GM19438 (cell line): ENCODE measurements around the gene TMEM151A.
A peak's percentile ranks its signal among the peaks of the same experiment; 100 is the strongest.

ENCODE experiments used
- ATAC-seq: cut with Tn5 transposase; IDR thresholded peaks from one replicate; pipeline ENCODE4 v1.9.1; 2021; ENCODE audit warnings: low read depth; ENCODE audit not compliant: unreplicated experiment

The TMEM151A gene

DNA sequence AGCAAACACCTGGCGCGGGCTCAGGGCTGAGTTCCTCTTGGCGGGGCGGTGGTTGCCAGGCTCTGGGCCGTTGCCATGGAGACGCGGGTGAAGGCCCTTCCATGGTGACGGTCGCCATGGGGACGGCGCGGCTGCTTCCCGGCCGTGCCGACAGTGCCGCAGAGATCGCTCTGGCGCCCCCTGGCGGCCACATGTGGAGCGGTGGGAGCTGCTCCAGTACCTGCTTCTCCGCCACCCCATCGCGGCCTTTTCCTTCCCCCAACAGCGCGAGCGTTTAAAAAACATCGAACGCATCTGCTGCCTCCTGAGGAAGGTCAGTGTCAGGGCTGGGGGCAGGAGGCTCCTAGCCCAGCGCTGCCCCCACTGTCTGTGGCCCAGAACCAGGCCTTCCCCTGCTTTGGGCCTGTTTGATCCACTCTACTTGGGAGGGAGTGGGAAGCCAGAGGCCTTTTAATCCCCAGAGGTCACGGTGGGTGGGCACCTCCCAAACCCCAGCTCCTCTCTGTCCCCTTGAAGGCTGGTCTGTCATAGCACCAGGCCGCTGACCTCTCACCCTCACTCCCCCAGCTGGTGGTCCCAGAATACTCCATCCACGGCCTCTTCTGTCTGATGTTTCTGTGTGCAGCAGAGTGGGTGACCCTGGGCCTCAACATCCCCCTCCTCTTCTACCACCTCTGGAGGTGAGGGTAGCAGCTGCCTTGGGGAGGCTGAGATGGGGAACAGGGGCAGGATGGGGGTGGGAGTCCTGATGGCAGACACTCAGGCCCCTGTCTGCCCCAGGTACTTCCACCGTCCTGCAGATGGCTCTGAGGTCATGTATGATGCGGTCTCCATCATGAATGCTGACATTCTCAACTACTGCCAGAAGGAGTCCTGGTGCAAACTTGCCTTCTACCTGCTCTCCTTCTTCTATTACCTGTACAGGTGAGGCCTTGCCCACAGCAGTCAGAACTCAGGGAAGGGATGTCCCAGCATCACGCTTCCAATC lies 8.9 kb upstream of the TMEM151A start:
- peak; percentile 65 for ATAC-seq

DNA sequence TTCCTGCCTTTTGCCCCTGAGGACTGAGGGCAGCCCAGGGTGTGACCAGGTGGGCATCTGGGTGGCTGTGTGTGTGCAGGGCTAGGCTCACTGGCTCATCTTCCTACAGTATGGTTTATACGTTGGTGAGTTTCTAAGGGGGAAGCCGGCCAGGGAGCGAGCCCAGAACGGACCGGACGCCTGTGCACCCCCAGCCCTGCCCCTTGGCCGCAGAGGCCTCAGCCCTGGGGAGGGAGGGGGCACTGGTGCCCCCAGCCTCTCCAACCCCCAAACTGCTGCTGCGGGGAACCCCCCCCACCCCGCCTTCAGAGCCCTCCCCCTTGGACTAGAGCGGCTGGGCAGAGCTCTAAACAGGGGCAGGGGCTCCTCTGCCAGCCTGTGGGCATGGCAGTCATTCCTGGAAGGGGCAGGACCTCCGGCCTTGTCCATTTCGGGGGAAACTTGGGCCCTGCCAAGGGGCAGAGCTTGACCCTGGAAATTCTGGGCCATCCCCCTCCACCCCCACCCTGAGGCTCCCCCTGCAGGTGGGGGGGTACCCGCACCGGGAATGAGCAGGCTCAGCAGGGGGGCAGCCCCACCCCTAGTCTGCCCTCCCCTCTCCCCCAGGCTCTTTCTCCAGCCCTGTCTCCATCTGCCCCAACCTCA lies 8.1 kb upstream of the TMEM151A start:
- ATAC-seq: no peak

- ATAC-seq: no peak
Measured at GRCh38 chr11:66284526-66285078, 7.1 kb upstream of the TMEM151A start.

- no peak for ATAC-seq
Measured at GRCh38 chr11:66285250-66285947, 6.3 kb upstream of the TMEM151A start.

DNA sequence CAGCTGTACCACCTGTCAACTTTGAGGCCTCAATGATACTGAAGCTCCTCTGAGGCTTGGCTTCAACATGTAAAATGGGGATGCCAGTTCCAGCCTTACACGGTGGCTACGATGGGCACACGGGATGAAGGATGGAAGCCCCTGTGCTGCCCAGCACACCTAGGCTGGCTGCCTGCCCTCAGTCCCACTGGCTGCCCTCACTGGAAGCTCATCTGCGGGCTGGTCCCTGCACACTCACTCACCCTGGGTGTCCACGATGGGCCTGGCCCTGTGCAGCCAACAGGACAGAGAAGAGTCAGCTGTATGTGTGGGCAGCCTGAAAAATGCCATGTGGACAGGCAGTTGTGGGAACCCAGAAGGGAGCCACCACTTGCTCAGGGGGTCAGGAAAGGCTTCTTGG lies 5.0 kb upstream of the TMEM151A start:
- ATAC-seq: no peak

DNA sequence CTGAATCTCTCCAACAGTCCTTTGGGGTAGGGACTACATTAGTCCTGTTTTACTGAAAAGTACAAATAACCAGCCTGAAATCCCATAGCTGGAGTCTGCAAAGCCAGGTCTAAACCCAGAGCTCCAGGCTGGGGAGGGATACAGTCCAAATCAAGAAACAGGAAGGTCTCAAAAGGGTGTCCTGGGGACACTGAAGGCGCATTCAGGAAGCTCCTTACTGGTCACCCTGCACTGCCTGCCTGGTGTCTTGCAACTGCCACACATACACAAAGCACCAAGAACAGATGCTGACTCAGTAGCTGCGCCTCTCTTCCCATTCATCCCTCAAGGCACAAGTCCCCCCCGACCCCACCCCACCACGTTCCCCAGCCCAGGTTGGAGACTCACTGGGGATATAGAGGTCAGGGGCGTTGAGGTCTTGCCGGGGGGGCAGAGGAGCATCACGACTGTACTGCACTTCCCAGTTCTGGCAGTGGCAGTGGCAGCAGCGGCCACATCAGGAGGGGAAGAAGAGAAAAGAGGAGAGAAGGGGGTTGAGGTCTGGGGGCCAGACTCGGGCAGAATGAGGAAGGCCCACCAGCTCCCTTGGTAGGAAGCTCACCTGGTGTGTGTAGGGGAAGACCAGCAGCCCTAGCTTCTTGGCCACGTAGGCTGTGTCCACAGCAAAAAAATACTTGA lies 4.3 kb upstream of the TMEM151A start:
- no peak for ATAC-seq

DNA sequence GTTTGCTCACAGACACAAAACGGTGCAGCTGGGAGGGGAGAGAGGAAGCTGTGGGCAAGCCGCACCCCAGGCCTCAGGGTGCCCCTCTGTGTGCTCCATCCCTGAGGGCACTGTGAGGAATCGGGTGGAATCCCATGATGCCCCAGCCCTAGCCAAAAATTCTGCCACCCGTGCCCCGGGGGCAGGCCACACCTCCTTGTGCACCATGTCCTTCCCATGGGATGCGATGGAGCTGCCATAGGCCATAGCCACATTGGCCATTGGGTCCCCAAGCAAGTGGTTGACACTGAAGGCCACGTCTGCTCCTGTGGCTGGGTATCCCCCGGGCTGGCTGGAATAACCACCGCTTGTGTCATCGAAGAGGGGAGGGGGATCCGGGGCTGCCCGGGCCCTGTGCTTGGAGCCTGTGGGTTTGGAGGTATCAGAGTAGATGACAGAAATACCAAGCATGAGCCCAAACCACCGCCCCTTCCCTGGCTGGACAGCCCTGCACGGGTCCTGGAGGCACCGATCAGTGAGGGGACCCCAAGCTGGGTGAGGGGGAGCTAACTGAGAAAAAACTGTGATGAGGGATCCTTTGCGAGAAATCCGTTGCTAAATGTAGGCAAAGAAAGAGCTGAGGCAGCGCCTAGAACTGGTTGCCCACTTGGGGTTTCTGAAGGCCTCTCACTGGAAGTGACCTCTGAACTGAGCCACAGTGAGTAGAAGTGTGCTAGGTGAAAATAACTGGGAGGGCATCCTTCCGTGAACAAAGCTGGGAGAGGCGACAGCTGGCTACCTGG lies 3.6 kb upstream of the TMEM151A start:
- no peak for ATAC-seq

GRCh38 chr11:66288671-66289547 lies 2.8 kb upstream of the TMEM151A start, which contains the start of gene YIF1A:
YIF1A (minus strand) TSS chr11:66289143; CDS start chr11:66288985, 158 bp downstream.
- peak; percentile 90 for ATAC-seq

- ATAC-seq: peak; percentile 31
Measured at GRCh38 chr11:66289548-66290329, 2.0 kb upstream of the TMEM151A start.

GRCh38 chr11:66290330-66290621 lies 1.4 kb upstream of the TMEM151A start:
- ATAC-seq: no peak

- ATAC-seq: no peak
Measured at GRCh38 chr11:66291303-66291705, 390 bp upstream of the TMEM151A start.

DNA sequence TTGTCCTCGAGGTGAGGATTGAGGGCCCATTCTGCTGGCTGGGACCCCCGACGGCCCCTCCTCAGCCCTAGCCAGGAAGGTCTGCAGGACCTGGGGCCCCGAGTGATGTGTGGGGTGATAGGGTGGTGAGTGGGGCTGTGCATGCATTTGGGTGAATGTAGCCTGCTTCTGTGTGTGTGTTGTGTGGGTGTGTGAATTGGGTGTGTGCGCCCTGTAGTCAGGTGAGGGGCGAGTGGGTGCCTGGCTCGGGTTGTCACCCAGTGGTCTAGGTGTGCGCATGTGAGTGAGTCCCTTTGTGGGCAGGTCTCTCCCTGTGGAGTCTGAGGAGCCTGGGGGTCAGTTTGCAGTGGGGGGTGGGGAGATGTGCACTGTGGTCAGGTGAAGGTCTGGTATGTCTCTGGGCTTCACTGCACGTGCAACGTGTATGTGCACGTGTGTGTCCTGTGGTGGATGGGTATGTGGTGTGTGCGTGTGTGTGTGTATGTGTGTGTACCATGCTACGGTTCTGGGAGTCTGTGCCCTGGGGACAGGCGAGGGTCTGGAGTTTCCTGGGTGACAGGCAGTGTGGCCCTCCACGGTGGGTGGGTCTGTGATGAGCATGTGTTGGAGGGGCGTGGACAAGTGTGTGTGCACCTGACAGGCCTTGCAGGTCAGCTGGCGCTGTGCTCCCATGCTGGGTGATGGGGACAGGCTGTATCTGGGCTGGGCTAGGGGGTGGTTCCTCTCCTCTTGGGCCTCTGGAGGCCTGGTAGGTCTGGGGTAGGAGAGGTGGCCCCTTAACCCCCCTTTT lies 1.0 kb downstream of the TMEM151A start:
- ATAC-seq: no peak

GRCh38 chr11:66293352-66293751 lies 1.7 kb downstream of the TMEM151A start:
- no peak for ATAC-seq

- no peak for ATAC-seq
Measured at GRCh38 chr11:66293777-66294625, 2.3 kb downstream of the TMEM151A start.

- no peak for ATAC-seq
Measured at GRCh38 chr11:66294626-66295620, 3.2 kb downstream of the TMEM151A start.
